ENCODE measurements around the gene EXOC2. TPM values are rescaled to one million over a fixed set of nuclear protein-coding genes. Genes with fewer than 3 reads are reported as not detected.

Gene EXOC2
- total and polyA plus RNA-seq, 2 donors (not counting 3 experiments of a cell fraction or from before 2014, with no cell fraction given) = 18.2 to 30.8 TPM

GRCh38 chr6:509676-510075 is 183.3 kb downstream of the EXOC2 start:
- Histone ChIP-seq H4K20me1 (replicated peaks; ENCODE audit: control insufficient read depth, extremely low read depth, insufficient read depth, low read length) (no peaks in the 10 kb centered on the region), H3K79me2 (ENCODE audit: control insufficient read depth, insufficient read depth, low read length) (no peaks in the 10 kb centered on the region), H3K4me3 (replicated peaks in 1 of 3; ENCODE audit: insufficient read depth in 1 of 3, low read depth in 1 of 3, low read length in 3 of 3) (no peak overlapping the region), H3K27ac (ENCODE audit: insufficient read depth, low read depth, low read length) (no peak overlapping the region), H2AFZ (ENCODE audit: low read depth, low read length) (no peak overlapping the region), H3K27me3 (ENCODE audit: control insufficient read depth in 2 of 2, insufficient read depth in 2 of 2, low read length in 2 of 2) (no peaks in the 10 kb centered on the region), H3K9me3 (replicated peaks; ENCODE audit: control insufficient read depth, insufficient read depth, low read length) (no peaks in the 10 kb centered on the region), H3K9ac (replicated peaks; ENCODE audit: extremely low read depth, insufficient read depth, low read length) (no peak overlapping the region), H3K9me1 (replicated peaks; ENCODE audit: control insufficient read depth, extremely low read depth, insufficient read depth, low read length) (no peaks in the 10 kb centered on the region), H3K36me3 (ENCODE audit: control insufficient read depth in 2 of 2, extremely low read depth in 1 of 2, insufficient read depth in 2 of 2, low read length in 2 of 2) (no peaks in the 10 kb centered on the region), H3K4me2 (ENCODE audit: insufficient read depth, low read length) (no peak overlapping the region), H3K4me1 (ENCODE audit: control insufficient read depth, extremely low read depth, insufficient read depth, low read length) (no peaks in the 10 kb centered on the region)
- TF ChIP-seq GATA2 (IDR thresholded peaks at IDR 0.05; ENCODE audit: insufficient read depth, insufficient read length, low read depth, low read length) = no peak
- no peak for TF ChIP-seq EZH2 (IDR thresholded peaks at IDR 0.05; ENCODE audit: borderline replicate concordance, low read depth, low read length, severe bottlenecking)
- no peak for TF ChIP-seq FOS (IDR thresholded peaks at IDR 0.05; ENCODE audit: borderline replicate concordance, insufficient read depth, low read length)
- no peak for TF ChIP-seq CTCF (IDR thresholded peaks at IDR 0.05; ENCODE audit: extremely low read depth in 1 of 2, insufficient read depth in 1 of 2, low read depth in 1 of 2, low read length in 2 of 2)
- no peak for TF ChIP-seq MAX (IDR thresholded peaks at IDR 0.05; ENCODE audit: insufficient read depth, insufficient read length)
- no peak for TF ChIP-seq MYC (IDR thresholded peaks at IDR 0.05; ENCODE audit: low read depth, low read length)
- no peak for TF ChIP-seq POLR2A (IDR thresholded peaks at IDR 0.05; ENCODE audit: low read depth, low read length)
- TF ChIP-seq JUN (IDR thresholded peaks at IDR 0.05; ENCODE audit: borderline replicate concordance, insufficient read depth, insufficient read length, low read depth) = no peak
- no peak for TF ChIP-seq POLR2AphosphoS5 (IDR thresholded peaks at IDR 0.05; ENCODE audit: insufficient read depth, low read depth, low read length)
- ChIA-PET POLR2A (no interaction called here), CTCF (no interaction called here)
- peak; percentile 24 for DNase-seq (ENCODE audit: low read depth, low spot score)
- no TSS peak for BruUV-seq (replicated peaks)
- intact Hi-C loops (cut with micrococcal nuclease) (loop anchor here (10.0 kb wide), 1 partner anchor 1985 kb away; no protein-coding TSS in a partner anchor), dilution Hi-C loops (cut with MboI; ENCODE audit: extremely low pct_ligation_motif_present, low sequenced_read_pairs) (no loop called here)
- peak; percentile 21 for FAIRE-seq
